OCI-LY3 (cell line): Measurements from ENCODE around the gene RAD17.

Source experiments
- CTCF ChIP-seq: fragments of 200-600, 300-600 bp; sonication (generic); IDR thresholded peaks from 2 replicates; pipeline ENCODE4 v1.5.1; 2014; ENCODE audit warnings: antibody characterized with exemption, low read length, low read depth
- EZH2phosphoT487 ChIP-seq: fragments of 200-600 bp; shearing (Covaris generic); IDR thresholded peaks from 2 replicates; pipeline ENCODE4 v1.6.1; 2018; ENCODE audit warnings: antibody characterized with exemption, mixed run types, low read depth

- TF ChIP-seq CTCF (no peak), EZH2phosphoT487 (no peak)
These were observed 47.1 kb downstream of the RAD17 start for GRCh38 chr5:69416699-69417098.
